NCI-H2029 (cell line): ENCODE data around the gene RANBP3.
"Not testable (repeated sequence)": the region's sequence is repeated elsewhere in the genome, so short reads cannot be mapped to it uniquely, and the experiment has no call there.

Experiments
- DNase-seq: peaks from one replicate; lab custom pipeline; 2025; lab: John Stamatoyannopoulos, UW

Gene RANBP3

GRCh38 chr19:5883157-5883873, 94.6 kb downstream of the RANBP3 start:
- DNase-seq = peak; percentile 76

- DNase-seq = no peak
Observed at GRCh38 chr19:5882421-5882968, 95.4 kb downstream of the RANBP3 start.

GRCh38 chr19:5881543-5882299, 96.2 kb downstream of the RANBP3 start:
- peak; percentile 57 for DNase-seq

- peak; percentile 74 for DNase-seq
Observed at GRCh38 chr19:5880604-5881078, 97.3 kb downstream of the RANBP3 start.

GRCh38 chr19:5880196-5880595, 97.7 kb downstream of the RANBP3 start:
- DNase-seq = no peak

- DNase-seq = no peak
Observed at GRCh38 chr19:5877882-5878281, 100.1 kb downstream of the RANBP3 start.

GRCh38 chr19:5877427-5877826, 100.5 kb downstream of the RANBP3 start:
- DNase-seq = no peak

GRCh38 chr19:5874496-5874895, 103.4 kb downstream of the RANBP3 start:
- DNase-seq = not testable (repeated sequence)

- no peak for DNase-seq
Observed at GRCh38 chr19:5873617-5874199, 104.2 kb downstream of the RANBP3 start.

GRCh38 chr19:5870986-5871394, 107.0 kb downstream of the RANBP3 start:
- no peak for DNase-seq

- peak; percentile 56 for DNase-seq
Observed at GRCh38 chr19:5867201-5868136, 110.5 kb downstream of the RANBP3 start.
